NB4 (cell line): Measurements from ENCODE around the gene ITPRID1.

Source experiments
- CTCF ChIP-seq: IDR thresholded peaks from one replicate; pipeline ENCODE4 v1.5.1; 2012; ENCODE audit warnings: low read depth, low read length
- MAX ChIP-seq: IDR thresholded peaks from 2 replicates; pipeline ENCODE4 v1.6.1; 2011; ENCODE audit warnings: low read depth, low read length
- POLR2A ChIP-seq: IDR thresholded peaks from 2 replicates; pipeline ENCODE4 v1.6.1; 2011; ENCODE audit warnings: mild to moderate bottlenecking; ENCODE audit not compliant: insufficient read length; ENCODE audit errors: extremely low read depth

GRCh38 chr7:31518766-31519165 lies 4.9 kb downstream of the ITPRID1 start:
- TF ChIP-seq POLR2A (no peak), CTCF (no peak), MAX (no peak)
